GM15510 (cell line): ENCODE data around the gene ABCA8.

Experiments
- POLR2A ChIP-seq: IDR thresholded peaks from 3 replicates; pipeline ENCODE4 v1.6.1; 2011; ENCODE audit warnings: borderline replicate concordance; ENCODE audit not compliant: insufficient read length; ENCODE audit errors: extremely low read depth

Gene ABCA8

GRCh38 chr17:68853036-68853435 is 102.2 kb downstream of the ABCA8 start:
- no peak for TF ChIP-seq POLR2A

- TF ChIP-seq POLR2A = no peak
These were observed 103.3 kb downstream of the ABCA8 start for GRCh38 chr17:68851890-68852289.

GRCh38 chr17:68850749-68851510 is 104.3 kb downstream of the ABCA8 start:
- TF ChIP-seq POLR2A = no peak

GRCh38 chr17:68849673-68850610 is 105.2 kb downstream of the ABCA8 start:
- no peak for TF ChIP-seq POLR2A

- no peak for TF ChIP-seq POLR2A
These were observed 107.5 kb downstream of the ABCA8 start for GRCh38 chr17:68847711-68848110.

- TF ChIP-seq POLR2A = no peak
These were observed 111.7 kb downstream of the ABCA8 start for GRCh38 chr17:68843522-68843921.

- no peak for TF ChIP-seq POLR2A
These were observed 115.1 kb downstream of the ABCA8 start for GRCh38 chr17:68840073-68840472.

- no peak for TF ChIP-seq POLR2A
These were observed 120.1 kb downstream of the ABCA8 start for GRCh38 chr17:68835071-68835470.

- no peak for TF ChIP-seq POLR2A
These were observed 120.8 kb downstream of the ABCA8 start for GRCh38 chr17:68834328-68834836.

GRCh38 chr17:68832109-68832802 is 122.9 kb downstream of the ABCA8 start:
- no peak for TF ChIP-seq POLR2A

- no peak for TF ChIP-seq POLR2A
These were observed 124.0 kb downstream of the ABCA8 start for GRCh38 chr17:68831170-68831569.

GRCh38 chr17:68830313-68830712 is 124.9 kb downstream of the ABCA8 start:
- no peak for TF ChIP-seq POLR2A

- no peak for TF ChIP-seq POLR2A
These were observed 126.0 kb downstream of the ABCA8 start for GRCh38 chr17:68829211-68829610.

GRCh38 chr17:68824707-68825106 is 130.5 kb downstream of the ABCA8 start:
- TF ChIP-seq POLR2A = no peak

- TF ChIP-seq POLR2A = no peak
These were observed 132.4 kb downstream of the ABCA8 start for GRCh38 chr17:68822719-68823289.
